K562 (cell line): ENCODE results near the gene ARHGEF10L. TPM values are rescaled to one million over a fixed set of nuclear protein-coding genes. Genes with fewer than 3 reads are reported as not detected.

Source experiments
- ATAC-seq: fragments of 200-7000 bp; cut with Tn5 transposase; 3 replicates; pipeline ENCODE4 v1.9.1; 2020; ENCODE audit warnings: moderate library complexity
- BruUV-seq: library from RNA; stranded (reverse); fragments of 400-500 nt; replicated peaks from 2 replicates; lab custom pipeline; 2021; lab: Mats Ljungman, UMichigan
- CTCF ChIA-PET: fragments of 300-600 bp; formaldehyde crosslinking; extraction: SDS; loops from one replicate; lab custom pipeline; 2021; ENCODE audit warnings: low intra/inter-chr PET ratio; lab: Yijun Ruan, JAX
- POLR2A ChIA-PET: fragments of 300-600, 350-650 bp; sonication (Branson Sonifier 250); formaldehyde crosslinking; extraction: SDS; loops from one replicate; lab custom pipeline; 2021; ENCODE audit warnings: antibody characterized with exemption, inconsistent platforms; lab: Yijun Ruan, JAX
- DNase-seq, 4 experiments: peaks; one replicate each; pipeline versions ENCODE4 v3.0.0 to v3.0.0-alpha.2; 2011 to 2018; ENCODE audit warnings: low spot score in 3 of 4, mixed read lengths in 3 of 4; ENCODE audit errors: extremely low read depth in 1 of 4
- FAIRE-seq: peaks from 2 replicates; lab custom pipeline; 2011; peaks lifted over from hg19 to GRCh38; lab: Jason Lieb, UNC
- H2AFZ ChIP-seq: 2 replicates; pipeline ENCODE4 v1.6.0; 2011; ENCODE audit warnings: low read depth, low read length, control low read depth, inconsistent platforms
- H3K27ac ChIP-seq: fragments of 200-600 bp; 3 replicates; pipeline ENCODE4 v1.8.0; 2011; ENCODE audit warnings: low read depth, mild to moderate bottlenecking, control low read depth, inconsistent platforms, low read length, moderate library complexity, mixed read lengths; ENCODE audit errors: extremely low read depth
- H3K27me3 ChIP-seq, 2 experiments: fragments of 300-600 bp in 1 of 2; 2 replicates in 1 of 2; 3 replicates in 1 of 2; pipeline versions ENCODE4 v1.6.0 to v1.8.0; 2011; ENCODE audit warnings: inconsistent platforms in 2 of 2, low read length in 2 of 2, mild to moderate bottlenecking in 1 of 2, mixed read lengths in 1 of 2, moderate library complexity in 1 of 2; ENCODE audit not compliant: control insufficient read depth in 2 of 2, insufficient read depth in 2 of 2
- H3K36me3 ChIP-seq: fragments of 300-600 bp; 3 replicates; pipeline ENCODE4 v1.8.0; 2011; ENCODE audit warnings: mild to moderate bottlenecking, low read length, inconsistent platforms; ENCODE audit not compliant: control insufficient read depth, insufficient read depth
- H3K4me1 ChIP-seq, 2 experiments: fragments of 200-600 bp in 1 of 2; replicated peaks in 1 of 2; 2 replicates in 1 of 2; 3 replicates in 1 of 2; pipeline versions ENCODE4 v1.5.1 to v1.8.0; 2011; ENCODE audit warnings: inconsistent platforms in 2 of 2, low read length in 2 of 2, mild to moderate bottlenecking in 1 of 2, mixed read lengths in 1 of 2, moderate library complexity in 1 of 2; ENCODE audit not compliant: control insufficient read depth in 2 of 2, insufficient read depth in 2 of 2
- H3K4me2 ChIP-seq: 2 replicates; pipeline ENCODE4 v1.6.1; 2011; ENCODE audit warnings: low read length, control low read depth, inconsistent platforms, mixed read lengths; ENCODE audit not compliant: insufficient read depth
- H3K4me3 ChIP-seq: fragments of 200-600 bp; sonication (generic), shearing (Covaris generic); 2 replicates; pipeline ENCODE4 v1.5.1; 2016; ENCODE audit warnings: control low read depth, inconsistent platforms
- H3K79me2 ChIP-seq: fragments of 200-600 bp; 3 replicates; pipeline ENCODE4 v1.8.0; 2011; ENCODE audit warnings: low read length, inconsistent platforms; ENCODE audit not compliant: control insufficient read depth, insufficient read depth
- H3K9ac ChIP-seq, 2 experiments: 2 replicates each; pipeline versions ENCODE4 v1.6.0 to v1.6.1; 2011; ENCODE audit warnings: low read depth in 2 of 2, low read length in 2 of 2, control low read depth in 1 of 2, inconsistent platforms in 1 of 2, mild to moderate bottlenecking in 1 of 2, mixed read lengths in 1 of 2; ENCODE audit not compliant: insufficient read depth in 1 of 2
- H3K9me1 ChIP-seq: one replicate; pipeline ENCODE4 v1.6.0; 2011; ENCODE audit warnings: inconsistent platforms, mild to moderate bottlenecking, low read length, moderate library complexity; ENCODE audit not compliant: control insufficient read depth, insufficient read depth
- H3K9me3 ChIP-seq: replicated peaks from 2 replicates; pipeline ENCODE4 v1.5.1; 2011; ENCODE audit warnings: low read depth, low read length, inconsistent platforms; ENCODE audit not compliant: control insufficient read depth, insufficient read depth
- H4K20me1 ChIP-seq: replicated peaks from 2 replicates; pipeline ENCODE4 v1.6.1; 2011; ENCODE audit warnings: low read length, inconsistent platforms, mixed read lengths; ENCODE audit not compliant: control insufficient read depth, insufficient read depth
- EP400 ChIP-seq: fragments of 450-650 bp; IDR thresholded peaks from 2 replicates; pipeline ENCODE4 v1.6.1; 2017; ENCODE audit warnings: antibody characterized with exemption, mild to moderate bottlenecking, moderate library complexity
- FOXA3 ChIP-seq, 2 experiments: fragments of 450-650 bp in 1 of 2; sonication (generic) in 1 of 2; formaldehyde crosslinking; IDR thresholded peaks in 1 of 2; conservative IDR thresholded peaks in 1 of 2; 2 replicates each; pipeline versions ENCODE4 v1.4.0 to v1.8.0; 2020 to 2022; ENCODE audit warnings: mild to moderate bottlenecking in 2 of 2, missing genetic modification reagents in 1 of 2
- LCOR ChIP-seq: sonication (generic); formaldehyde crosslinking; IDR thresholded peaks from 2 replicates; pipeline ENCODE4 v1.8.0; 2022; ENCODE audit warnings: mild to moderate bottlenecking, missing genetic modification reagents
- RB1 ChIP-seq: fragments of 450-650 bp; IDR thresholded peaks from 2 replicates; pipeline ENCODE4 v1.6.1; 2017; ENCODE audit warnings: low read depth, mild to moderate bottlenecking
- SMAD3 ChIP-seq: fragments of 450-650 bp; formaldehyde crosslinking; conservative IDR thresholded peaks from 2 replicates; pipeline ENCODE4 v1.4.0; 2020; ENCODE audit warnings: mild to moderate bottlenecking
- SNIP1 ChIP-seq: fragments of 450-650 bp; IDR thresholded peaks from 2 replicates; pipeline ENCODE4 v1.7.1; 2017; ENCODE audit warnings: low read depth, mild to moderate bottlenecking
- ZNF12 ChIP-seq: sonication (generic); formaldehyde crosslinking; IDR thresholded peaks from 2 replicates; pipeline ENCODE4 v1.4.0; 2020; ENCODE audit warnings: mild to moderate bottlenecking, missing genetic modification reagents
- ZNF143 ChIP-seq: sonication (generic); formaldehyde crosslinking; IDR thresholded peaks from 2 replicates; pipeline ENCODE4 v1.9.0; 2022; ENCODE audit warnings: mild to moderate bottlenecking, missing genetic modification reagents
- WGBS: fragments of 100-300 bp; shearing (Covaris generic); methylation state at CpG from one replicate; pipeline ENCODE4 v1.1.6; 2016; ENCODE audit warnings: low coverage, mixed read lengths; ENCODE audit not compliant: insufficient coverage; ENCODE audit errors: missing lambda C conversion rate; 5-methylcytosine and 5-hydroxymethylcytosine counted together
- in situ Hi-C: fragments of 300-500 bp; cut with MboI; formaldehyde crosslinking; loops from 4 replicates; pipeline ENCODE4 v1.15.0; 2018; ENCODE audit warnings: inconsistent platforms, mixed read lengths
- intact Hi-C: fragments of 100-400 bp; cut with micrococcal nuclease; formaldehyde crosslinking; loops from 2 replicates; pipeline ENCODE4 v1.14.2; 2022
- polyA plus RNA-seq, 8 experiments: library from polyadenylated mRNA; depleted of rRNA in 4 of 8; stranded (reverse) in 5 of 8; unstranded in 3 of 8; fragments of >200 nt; fragmentation: Nextera tagmentation in 2 of 8; fragmentation: Illumina TruSeq in 1 of 8; extraction: Ambion mirVana in 2 of 8; extraction: Trizol in 1 of 8; gene quantifications; 2 replicates each; pipeline versions ENCODE4 v1.2.1 to v1.2.3, GENCODE V29; 2011 to 2014; ENCODE audit warnings: inconsistent platforms in 1 of 8, missing spikeins in 1 of 8
- total RNA-seq, 7 experiments: library from RNA; depleted of rRNA in 6 of 7; stranded (reverse); fragments of >200 nt in 6 of 7; fragmentation: Illumina TruSeq in 2 of 7; extraction: Trizol in 2 of 7; gene quantifications; 2 replicates each; pipeline versions ENCODE4 v1.2.1 to v1.2.3, GENCODE V29; 2011 to 2021; ENCODE audit warnings: low replicate concordance in 1 of 7
- TF ChIP-seq, protein P1 (sequence below), 3 experiments: fragments of 200-800 bp in 1 of 3; fragments of 250-450 bp in 1 of 3; fragments of 450-650 bp in 1 of 3; sonication (Bioruptor Pico) in 1 of 3; sonication (Bioruptor generic) in 1 of 3; formaldehyde crosslinking in 1 of 3; IDR thresholded peaks; 2 replicates each; pipeline versions ENCODE4 v1.6.1 to v1.8.0; 2016 to 2022; ENCODE audit warnings: mild to moderate bottlenecking in 2 of 3, missing genetic modification characterization in 2 of 3, missing compliant biosample characterization in 1 of 3, moderate library complexity in 1 of 3

ARHGEF10L gene
- total and polyA plus RNA-seq, 9 of the 15 experiments (the other 6 are each of a cell fraction or from before 2014, with no cell fraction given): 0.09 to 0.13 TPM; not detected in 7

DNA sequence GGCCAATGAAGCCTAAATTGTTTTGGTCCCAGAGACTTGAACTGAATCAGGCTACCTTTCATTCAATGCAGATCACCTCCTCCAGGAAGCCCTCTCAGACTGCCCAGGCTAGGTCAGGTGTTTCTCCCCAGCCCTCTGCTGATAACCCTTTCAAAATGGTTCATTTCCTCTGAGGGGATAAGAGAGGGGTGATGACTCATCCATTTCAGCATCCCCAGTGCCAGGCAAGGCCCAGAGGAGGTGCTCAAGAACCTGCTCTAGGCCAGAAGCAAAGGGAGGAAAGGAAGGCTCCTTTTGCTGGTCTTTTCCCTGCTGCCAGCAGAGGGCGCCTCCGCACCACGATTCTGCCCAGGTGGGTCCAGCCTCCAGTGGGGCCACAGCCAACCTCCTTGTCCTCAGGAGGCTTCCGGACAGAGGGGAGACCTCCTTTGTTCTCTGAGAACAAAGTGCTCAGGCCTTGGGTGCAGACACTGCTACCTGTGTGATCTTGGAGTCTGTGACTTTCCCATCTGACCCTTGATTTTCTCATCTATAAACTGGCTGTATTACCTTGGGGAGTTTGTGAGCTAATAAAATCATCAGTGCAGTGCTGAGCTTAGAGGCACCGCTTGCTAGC, 45.3 kb upstream of the ARHGEF10L start (continued):
- TF ChIP-seq SNIP1 (no peak; the same call in 1 of the 2 replicates), ZNF143 (0 out of 2 replicates have a peak, but pooled peaks have one; percentile 17), ZNF12 (CRISPR knock-in tag) (no peak), RB1 (peak; percentile 53; the same call in 1 of the 2 replicates)
- TF ChIP-seq, all 486 proteins: peak for 103

DNA sequence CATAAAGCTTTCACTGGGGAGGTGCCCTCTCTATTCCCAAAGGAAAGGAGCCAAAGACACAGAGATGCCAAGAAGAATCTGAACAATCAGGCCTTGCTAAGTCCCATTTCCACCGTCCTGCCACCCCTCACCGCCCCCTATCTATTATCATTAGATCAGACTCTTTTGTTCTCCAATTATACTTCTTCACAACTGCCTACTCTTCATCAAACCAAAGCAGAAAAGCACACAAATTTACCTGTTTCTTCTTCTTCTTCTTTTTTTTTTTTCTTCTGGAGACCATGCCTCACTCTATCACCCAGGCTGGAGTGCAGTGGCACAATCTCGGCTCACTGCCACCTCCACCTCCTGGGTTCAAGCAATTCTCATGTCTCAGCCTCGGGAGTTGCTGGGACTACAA, 43.1 kb upstream of the ARHGEF10L start:
- no TSS peak for BruUV-seq
- no peak overlapping the region for H3K27ac ChIP-seq
- H3K9me1 ChIP-seq: no peaks in the 10 kb centered on the region
- no peaks in the 10 kb centered on the region; a peak in 1 of 5 replicates for H3K4me1 ChIP-seq
- DNase-seq: no peak
- 0% methylated on average over 4 of the region's 4 CpGs for WGBS
- no peak overlapping the region for H3K4me3 ChIP-seq
- POLR2A ChIA-PET: no interaction called here
- H3K79me2 ChIP-seq: no peaks in the 10 kb centered on the region
- H3K4me2 ChIP-seq: no peak overlapping the region
- H3K9ac ChIP-seq: no peak overlapping the region
- peaks cover 9% of the 10 kb centered on the region in 2 experiments; a peak in 4 of 5 replicates for H3K27me3 ChIP-seq
- 0 out of 2 replicates have a peak, but pooled peaks cover 6% of the 10 kb centered on the region for H4K20me1 ChIP-seq
- TF ChIP-seq EP400 (no peak), SMAD3 (CRISPR knock-in tag) (no peak), FOXA3 (CRISPR knock-in tag; conservative IDR thresholded peaks at IDR 0.05 in 1 of 2, IDR thresholded peaks at IDR 0.05 in 1 of 2) (no peak), LCOR (no peak)
- TF ChIP-seq, protein P1, sequence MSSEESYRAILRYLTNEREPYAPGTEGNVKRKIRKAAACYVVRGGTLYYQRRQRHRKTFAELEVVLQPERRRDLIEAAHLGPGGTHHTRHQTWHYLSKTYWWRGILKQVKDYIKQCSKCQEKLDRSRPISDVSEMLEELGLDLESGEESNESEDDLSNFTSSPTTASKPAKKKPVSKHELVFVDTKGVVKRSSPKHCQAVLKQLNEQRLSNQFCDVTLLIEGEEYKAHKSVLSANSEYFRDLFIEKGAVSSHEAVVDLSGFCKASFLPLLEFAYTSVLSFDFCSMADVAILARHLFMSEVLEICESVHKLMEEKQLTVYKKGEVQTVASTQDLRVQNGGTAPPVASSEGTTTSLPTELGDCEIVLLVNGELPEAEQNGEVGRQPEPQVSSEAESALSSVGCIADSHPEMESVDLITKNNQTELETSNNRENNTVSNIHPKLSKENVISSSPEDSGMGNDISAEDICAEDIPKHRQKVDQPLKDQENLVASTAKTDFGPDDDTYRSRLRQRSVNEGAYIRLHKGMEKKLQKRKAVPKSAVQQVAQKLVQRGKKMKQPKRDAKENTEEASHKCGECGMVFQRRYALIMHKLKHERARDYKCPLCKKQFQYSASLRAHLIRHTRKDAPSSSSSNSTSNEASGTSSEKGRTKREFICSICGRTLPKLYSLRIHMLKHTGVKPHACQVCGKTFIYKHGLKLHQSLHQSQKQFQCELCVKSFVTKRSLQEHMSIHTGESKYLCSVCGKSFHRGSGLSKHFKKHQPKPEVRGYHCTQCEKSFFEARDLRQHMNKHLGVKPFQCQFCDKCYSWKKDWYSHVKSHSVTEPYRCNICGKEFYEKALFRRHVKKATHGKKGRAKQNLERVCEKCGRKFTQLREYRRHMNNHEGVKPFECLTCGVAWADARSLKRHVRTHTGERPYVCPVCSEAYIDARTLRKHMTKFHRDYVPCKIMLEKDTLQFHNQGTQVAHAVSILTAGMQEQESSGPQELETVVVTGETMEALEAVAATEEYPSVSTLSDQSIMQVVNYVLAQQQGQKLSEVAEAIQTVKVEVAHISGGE (CRISPR knock-in tag; IDR thresholded peaks at IDR 0.05): no peak
- in situ Hi-C loops (no loop called here), intact Hi-C loops (loop anchor here (10.0 kb wide), 1 partner anchor 248 kb away; no protein-coding TSS in a partner anchor)
- CTCF ChIA-PET: no interaction called here
- no peak overlapping the region for H2AFZ ChIP-seq
- FAIRE-seq: no peak
- ATAC-seq: no peak
- no peaks in the 10 kb centered on the region for H3K9me3 ChIP-seq
- no peaks in the 10 kb centered on the region for H3K36me3 ChIP-seq
